ENCODE data around the gene ACVRL1. TPM values are rescaled to one million over a fixed set of nuclear protein-coding genes. Genes with fewer than 3 reads are reported as not detected.

Gene ACVRL1
- total RNA-seq, 1 donor from 2014 or later: 0.46 TPM

DNA sequence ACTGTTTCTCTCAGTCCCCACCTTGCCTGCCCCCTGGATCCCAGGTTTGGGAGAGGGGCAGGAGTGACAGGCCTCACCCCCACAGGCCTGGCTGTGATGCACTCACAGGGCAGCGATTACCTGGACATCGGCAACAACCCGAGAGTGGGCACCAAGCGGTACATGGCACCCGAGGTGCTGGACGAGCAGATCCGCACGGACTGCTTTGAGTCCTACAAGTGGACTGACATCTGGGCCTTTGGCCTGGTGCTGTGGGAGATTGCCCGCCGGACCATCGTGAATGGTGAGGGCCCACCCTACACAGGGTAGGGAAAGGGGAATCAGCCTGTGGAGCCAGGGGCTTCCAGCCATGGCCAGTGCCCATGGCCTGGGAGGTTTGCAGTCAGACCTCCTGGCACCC is 8.6 kb downstream of the ACVRL1 start:
- no peaks in the 10 kb centered on the region for H3K9me3 Mint-ChIP-seq
- DNase-seq (ENCODE audit: extremely low spot score, unreplicated experiment): no peak
- TF ChIP-seq CTCF (conservative IDR thresholded peaks at IDR 0.05): no peak
- no peaks in the 10 kb centered on the region for H3K36me3 Mint-ChIP-seq
- H3K4me1 Mint-ChIP-seq (ENCODE audit: unreplicated experiment): peaks cover 32% of the 10 kb centered on the region
- no peak overlapping the region for H3K27ac Mint-ChIP-seq
- peaks cover 2% of the 10 kb centered on the region for H3K27me3 Mint-ChIP-seq
- H3K4me3 Mint-ChIP-seq: no peak overlapping the region

DNA sequence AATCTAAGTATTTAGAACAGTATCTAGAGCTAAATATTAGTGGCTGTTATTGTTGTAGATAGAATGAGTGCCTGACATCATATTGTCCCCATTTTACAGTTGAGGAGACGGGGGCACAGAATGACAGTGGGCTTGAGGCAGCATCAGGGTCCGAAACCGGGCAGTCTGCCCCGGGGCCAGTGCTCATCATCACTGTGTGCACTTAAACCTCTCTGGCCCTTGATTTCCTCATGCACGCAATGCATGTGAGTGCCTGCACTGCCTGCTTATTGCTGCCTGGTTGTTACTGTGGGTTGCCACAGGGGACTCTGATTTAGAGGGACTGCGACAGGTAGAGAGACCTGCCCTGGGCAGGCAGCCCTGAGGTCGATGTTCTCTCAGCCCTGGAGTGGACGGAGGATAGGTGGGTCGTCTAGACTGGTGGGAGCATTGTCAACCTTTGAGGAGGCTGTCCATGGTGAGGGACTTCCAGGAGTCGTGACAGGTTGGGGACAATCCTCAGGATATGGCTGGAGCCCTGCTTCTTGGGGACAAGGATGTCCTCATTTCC is 9.8 kb downstream of the ACVRL1 start:
- DNase-seq (ENCODE audit: extremely low spot score, unreplicated experiment): no peak
- no peaks in the 10 kb centered on the region for H3K36me3 Mint-ChIP-seq
- no peak for TF ChIP-seq CTCF (conservative IDR thresholded peaks at IDR 0.05)
- no peaks in the 10 kb centered on the region for H3K27me3 Mint-ChIP-seq
- H3K27ac Mint-ChIP-seq: no peak overlapping the region
- H3K9me3 Mint-ChIP-seq: no peaks in the 10 kb centered on the region
- H3K4me1 Mint-ChIP-seq (ENCODE audit: unreplicated experiment): peaks cover 27% of the 10 kb centered on the region
- H3K4me3 Mint-ChIP-seq: no peak overlapping the region

DNA sequence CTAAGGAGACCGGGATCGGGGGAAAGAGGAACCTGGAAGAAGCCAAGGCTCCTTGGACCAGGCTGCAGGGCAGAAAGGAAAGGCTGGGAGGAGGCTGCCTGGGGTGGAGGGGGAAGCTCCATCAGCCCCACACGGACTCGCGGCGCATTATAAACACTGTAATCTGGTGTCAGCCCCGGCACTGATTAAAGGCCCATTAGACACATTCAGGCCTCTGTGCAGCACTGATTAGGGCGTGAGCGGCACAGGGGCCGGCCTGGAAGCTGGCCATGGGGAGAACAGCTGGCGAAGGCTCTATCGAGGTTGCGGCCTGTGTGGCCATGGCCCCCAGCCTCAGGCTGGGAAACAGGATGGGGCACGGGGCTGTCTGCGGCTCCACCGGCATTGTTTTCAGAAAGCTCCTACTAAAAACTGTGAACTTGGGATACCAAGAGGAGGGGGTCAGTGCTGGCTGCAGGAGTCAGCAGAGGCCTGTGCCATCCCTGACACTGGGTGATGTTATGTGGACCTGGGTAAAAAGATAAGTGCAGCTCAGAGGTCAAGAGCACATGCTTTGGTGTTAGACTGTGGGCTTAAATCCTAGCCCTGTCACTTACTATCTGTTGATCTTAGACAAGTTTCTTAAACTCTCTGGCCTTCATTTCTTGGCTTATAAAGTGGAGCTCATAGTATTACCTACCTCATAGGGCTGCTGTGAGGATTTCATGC is 10.6 kb downstream of the ACVRL1 start:
- DNase-seq (ENCODE audit: extremely low spot score, unreplicated experiment): no peak
- TF ChIP-seq CTCF (conservative IDR thresholded peaks at IDR 0.05): no peak

DNA sequence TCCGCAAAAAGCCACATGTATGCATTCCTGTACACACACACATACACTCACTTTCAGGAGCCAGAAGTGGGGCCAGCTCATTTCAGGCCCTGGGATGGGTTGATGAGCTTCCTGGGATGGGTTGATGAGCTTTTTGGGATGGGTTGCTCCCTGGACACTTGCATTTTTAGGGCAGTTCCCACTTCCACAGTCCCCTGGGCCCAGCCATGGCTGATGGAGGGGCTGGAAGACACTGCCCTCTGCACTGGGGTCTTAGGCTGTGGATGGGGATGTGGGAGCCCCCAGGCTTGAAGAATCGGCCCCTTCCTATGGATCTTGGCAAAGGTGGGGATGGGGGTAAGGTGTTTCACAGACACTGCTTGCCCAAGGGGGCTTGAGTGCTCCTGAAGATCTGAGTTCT is 12.7 kb downstream of the ACVRL1 start:
- no peaks in the 10 kb centered on the region for H3K36me3 Mint-ChIP-seq
- DNase-seq (ENCODE audit: extremely low spot score, unreplicated experiment): no peak
- no peaks in the 10 kb centered on the region for H3K9me3 Mint-ChIP-seq
- peaks cover 32% of the 10 kb centered on the region for H3K4me1 Mint-ChIP-seq (ENCODE audit: unreplicated experiment)
- no peak for TF ChIP-seq CTCF (conservative IDR thresholded peaks at IDR 0.05)
- no peak overlapping the region for H3K27ac Mint-ChIP-seq
- H3K4me3 Mint-ChIP-seq: no peak overlapping the region
- H3K27me3 Mint-ChIP-seq: no peaks in the 10 kb centered on the region

More for the DNA sequence above, 10.6 kb downstream of the ACVRL1 start:
- Mint-ChIP-seq H3K27ac (no peak overlapping the region), H3K27me3 (no peaks in the 10 kb centered on the region), H3K4me3 (no peak overlapping the region), H3K4me1 (ENCODE audit: unreplicated experiment) (peaks cover 26% of the 10 kb centered on the region), H3K36me3 (no peaks in the 10 kb centered on the region), H3K9me3 (no peaks in the 10 kb centered on the region)

- H3K36me3 Mint-ChIP-seq: no peaks in the 10 kb centered on the region
- TF ChIP-seq CTCF (conservative IDR thresholded peaks at IDR 0.05): no peak
- peaks cover 38% of the 10 kb centered on the region for H3K4me1 Mint-ChIP-seq (ENCODE audit: unreplicated experiment)
- H3K9me3 Mint-ChIP-seq: no peaks in the 10 kb centered on the region
- no peaks in the 10 kb centered on the region for H3K27me3 Mint-ChIP-seq
- no peak overlapping the region for H3K27ac Mint-ChIP-seq
- no peak for DNase-seq (ENCODE audit: extremely low spot score, unreplicated experiment)
- H3K4me3 Mint-ChIP-seq: no peak overlapping the region
Observed at GRCh38 chr12:51921017-51921725, 13.9 kb downstream of the ACVRL1 start.

Measured in type B pancreatic cell (in vitro differentiated cells).